ENCODE measurements around the gene CHRM2. TPM values are rescaled to one million over a fixed set of nuclear protein-coding genes. Genes with fewer than 3 reads are reported as not detected.

Gene CHRM2
- total RNA-seq, 1 experiment from 2014 or later, result not detected

GRCh38 chr7:137001041-137001440 is 132.6 kb downstream of the CHRM2 start:
- no peaks in the 10 kb centered on the region; the same call in 1 of the 2 replicates for H3K27me3 Mint-ChIP-seq (ENCODE audit: low read depth)
- Histone ChIP-seq H3K4me1 (ENCODE audit: insufficient read depth, low read length) (peaks cover 6% of the 10 kb centered on the region; the same call in 1 of the 2 replicates), H3K23ac (ENCODE audit: insufficient read length, low read depth, low read length) (no peak overlapping the region), H2BK12ac (ENCODE audit: insufficient read length, low read depth, low read length) (no peak overlapping the region), H3K27me3 (ENCODE audit: insufficient read depth, low read length) (no peaks in the 10 kb centered on the region), H4K8ac (replicated peaks; ENCODE audit: insufficient read length, low read depth, low read length) (no peak overlapping the region), H3K4ac (ENCODE audit: low read depth, low read length) (no peak overlapping the region), H3K18ac (ENCODE audit: insufficient read length, low read depth, low read length) (no peak overlapping the region), H3K56ac (ENCODE audit: insufficient read length, low read depth, low read length) (no peak overlapping the region), H2BK20ac (ENCODE audit: low read depth, low read length, poor library complexity, severe bottlenecking) (no peak overlapping the region), H3T11ph (ENCODE audit: low read length) (no peak overlapping the region), H3K23me2 (ENCODE audit: insufficient read length, low read depth, low read length, poor library complexity, severe bottlenecking) (no peaks in the 10 kb centered on the region), H3K9me3 (ENCODE audit: control insufficient read depth, low read depth, low read length) (no peaks in the 10 kb centered on the region), H4K91ac (ENCODE audit: insufficient read length, low read depth, low read length) (no peak overlapping the region), H3K14ac (ENCODE audit: insufficient read depth, low read length) (no peak overlapping the region), H3K79me2 (ENCODE audit: insufficient read depth, low read length) (no peaks in the 10 kb centered on the region), H4K20me1 (ENCODE audit: control insufficient read depth, insufficient read depth, insufficient read length) (no peaks in the 10 kb centered on the region), H3K9ac (ENCODE audit: extremely low read depth, insufficient read length, low read length) (no peak overlapping the region), H3K4me2 (ENCODE audit: insufficient read depth, insufficient read length, low read length) (no peak overlapping the region), H2BK5ac (ENCODE audit: insufficient read length, low read length) (no peak overlapping the region), H2BK120ac (ENCODE audit: low read depth, low read length, poor library complexity, severe bottlenecking) (no peak overlapping the region), H3K79me1 (ENCODE audit: insufficient read depth, low read depth, low read length, poor library complexity, severe bottlenecking) (no peaks in the 10 kb centered on the region), H4K5ac (ENCODE audit: insufficient read length, low read depth, low read length) (no peak overlapping the region), H2AFZ (ENCODE audit: low read length) (no peak overlapping the region), H3K27ac (ENCODE audit: insufficient read length, low read depth, low read length) (no peak overlapping the region), H2BK15ac (ENCODE audit: low read depth, low read length) (no peak overlapping the region), H2AK5ac (ENCODE audit: insufficient read length, low read length) (no peak overlapping the region)
- H3K36me3 Mint-ChIP-seq (ENCODE audit: insufficient read depth in 1 of 3, low read depth in 3 of 3), result no peaks in the 10 kb centered on the region
- no peak for DNase-seq
- no CpG with 5 or more reads among the region's 2 CpGs for WGBS (ENCODE audit: extremely low coverage, insufficient read length, low lambda C conversion rate)
- no peak overlapping the region for H3K27ac Mint-ChIP-seq
- H3K4me1 Mint-ChIP-seq, result peaks cover 10 to 12% of the 10 kb centered on the region in 2 experiments
- no peak overlapping the region for H3K4me3 Mint-ChIP-seq
- H3K9me3 Mint-ChIP-seq, result no peaks in the 10 kb centered on the region
- TF ChIP-seq CTCF (conservative IDR thresholded peaks at IDR 0.05), result no peak
